H1 (cell line): ENCODE measurements around the gene ACYP2. TPM values are rescaled to one million over a fixed set of nuclear protein-coding genes. Genes with fewer than 3 reads are reported as not detected.

Experiments used
- CTCF ChIA-PET: fragments of 300-600 bp; sonication (Branson Sonifier 250); formaldehyde crosslinking; loops from one replicate; lab custom pipeline; 2021; ENCODE audit not compliant: partially characterized antibody; lab: Charles Lee
- POLR2A ChIA-PET: fragments of 300-600 bp; sonication (Branson Sonifier 250); formaldehyde crosslinking; loops from one replicate; lab custom pipeline; 2021; ENCODE audit warnings: inconsistent platforms; ENCODE audit not compliant: partially characterized antibody; lab: Charles Lee
- DNase-seq, 2 experiments: peaks; one replicate each; pipeline versions ENCODE4 v3.0.0 to v3.0.0-alpha.2; 2010 to 2022; ENCODE audit warnings: low spot score in 2 of 2, low read depth in 1 of 2, mixed read lengths in 1 of 2
- FAIRE-seq: peaks from 2 replicates; lab custom pipeline; 2011; peaks lifted over from hg19 to GRCh38; lab: Jason Lieb, UNC
- H2AFZ ChIP-seq: 2 replicates; pipeline ENCODE4 v1.8.1; 2012; ENCODE audit warnings: low read length, inconsistent platforms
- H2AK5ac ChIP-seq: 2 replicates; pipeline ENCODE4 v1.6.1; 2013; ENCODE audit warnings: low read depth, low read length
- H2BK120ac ChIP-seq: replicated peaks from 2 replicates; pipeline ENCODE3; 2013; ENCODE audit warnings: low read depth, low read length, inconsistent platforms
- H2BK12ac ChIP-seq: 2 replicates; pipeline ENCODE4 v1.6.1; 2013; ENCODE audit warnings: low read depth, low read length
- H2BK15ac ChIP-seq: 2 replicates; pipeline ENCODE4 v1.6.1; 2013; ENCODE audit warnings: low read length
- H2BK20ac ChIP-seq: 2 replicates; pipeline ENCODE4 v1.6.1; 2013; ENCODE audit warnings: low read length
- H2BK5ac ChIP-seq: 2 replicates; pipeline ENCODE4 v1.6.1; 2013; ENCODE audit warnings: low read depth, low read length
- H3K14ac ChIP-seq: 2 replicates; pipeline ENCODE4 v1.6.1; 2013; ENCODE audit warnings: inconsistent platforms; ENCODE audit not compliant: insufficient read length
- H3K18ac ChIP-seq: 2 replicates; pipeline ENCODE4 v1.6.1; 2013; ENCODE audit warnings: low read length; ENCODE audit errors: extremely low read depth
- H3K23ac ChIP-seq: 2 replicates; pipeline ENCODE4 v1.6.1; 2013; ENCODE audit warnings: inconsistent platforms; ENCODE audit not compliant: insufficient read length
- H3K23me2 ChIP-seq: 2 replicates; pipeline ENCODE4 v1.6.1; 2013; ENCODE audit warnings: low read depth, low read length
- H3K27ac ChIP-seq: 2 replicates; pipeline ENCODE4 v1.6.1; 2011; ENCODE audit warnings: low read depth, low read length, inconsistent platforms
- H3K27me3 ChIP-seq, 4 experiments: replicated peaks in 1 of 4; 1 replicate in 1 of 4; 2 replicates in 3 of 4; pipeline versions ENCODE4 v1.6.1 to v1.8.1; 2011 to 2013; ENCODE audit warnings: low read length in 3 of 4, mild to moderate bottlenecking in 3 of 4, inconsistent platforms in 2 of 4, mixed read lengths in 2 of 4, moderate library complexity in 1 of 4; ENCODE audit not compliant: control insufficient read depth in 3 of 4, insufficient read depth in 3 of 4; ENCODE audit errors: extremely low read depth in 1 of 4
- H3K36me3 ChIP-seq, 4 experiments: 2 replicates each; pipeline versions ENCODE4 v1.6.1 to v1.8.1; 2011 to 2013; ENCODE audit warnings: mild to moderate bottlenecking in 4 of 4, low read length in 3 of 4, moderate library complexity in 2 of 4, control low read depth in 1 of 4, inconsistent platforms in 1 of 4; ENCODE audit not compliant: insufficient read depth in 4 of 4, control insufficient read depth in 2 of 4
- H3K4ac ChIP-seq: replicated peaks from 2 replicates; pipeline ENCODE3; 2013; ENCODE audit warnings: low read length, low read depth, mixed read lengths, inconsistent platforms; ENCODE audit not compliant: insufficient read length
- H3K4me1 ChIP-seq, 4 experiments: replicated peaks in 1 of 4; 1 replicate in 1 of 4; 2 replicates in 3 of 4; pipeline versions ENCODE4 v1.6.1 to v1.8.1; 2011 to 2013; ENCODE audit warnings: low read length in 3 of 4, inconsistent platforms in 2 of 4, mixed read lengths in 1 of 4; ENCODE audit not compliant: insufficient read depth in 4 of 4, control insufficient read depth in 3 of 4
- H3K4me2 ChIP-seq, 2 experiments: 2 replicates each; pipeline versions ENCODE4 v1.6.1 to v1.8.1; 2011 to 2013; ENCODE audit warnings: low read depth in 2 of 2, low read length in 2 of 2, control low read depth in 1 of 2, inconsistent platforms in 1 of 2, mild to moderate bottlenecking in 1 of 2; ENCODE audit not compliant: insufficient read depth in 1 of 2
- H3K4me3 ChIP-seq, 4 experiments: fragments of 200-600, 300-600 bp in 1 of 4; sonication (generic), shearing (Covaris generic), sonication (Bioruptor Twin) in 1 of 4; 2 replicates each; pipeline versions ENCODE4 v1.5.1 to v1.8.1; 2011 to 2016; ENCODE audit warnings: low read length in 4 of 4, low read depth in 3 of 4, control low read depth in 2 of 4, inconsistent platforms in 2 of 4, mild to moderate bottlenecking in 2 of 4, mixed read lengths in 1 of 4, moderate library complexity in 1 of 4; ENCODE audit not compliant: insufficient read depth in 2 of 4; ENCODE audit errors: extremely low read depth in 1 of 4
- H3K56ac ChIP-seq: replicated peaks from 2 replicates; pipeline ENCODE3; 2013; ENCODE audit warnings: low read depth, mild to moderate bottlenecking, mixed read lengths, low read length, inconsistent platforms; ENCODE audit not compliant: insufficient read length
- H3K79me1 ChIP-seq: 2 replicates; pipeline ENCODE4 v1.6.1; 2013; ENCODE audit warnings: low read depth, low read length, control low read depth
- H3K79me2 ChIP-seq, 2 experiments: 2 replicates each; pipeline versions ENCODE4 v1.6.1 to v1.8.1; 2012 to 2013; ENCODE audit warnings: low read length in 2 of 2, mild to moderate bottlenecking in 2 of 2, inconsistent platforms in 1 of 2; ENCODE audit not compliant: insufficient read depth in 2 of 2, control insufficient read depth in 1 of 2
- H3K9ac ChIP-seq, 4 experiments: replicated peaks in 1 of 4; 1 replicate in 1 of 4; 2 replicates in 3 of 4; pipeline versions ENCODE4 v1.6.1 to v1.8.1; 2011 to 2013; ENCODE audit warnings: low read depth in 3 of 4, low read length in 3 of 4, control low read depth in 2 of 4, mild to moderate bottlenecking in 2 of 4, moderate library complexity in 2 of 4, inconsistent platforms in 1 of 4; ENCODE audit errors: extremely low read depth in 1 of 4
- H3K9me3 ChIP-seq, 2 experiments: 2 replicates each; pipeline versions ENCODE4 v1.6.1 to v1.8.1; 2012 to 2013; ENCODE audit warnings: mild to moderate bottlenecking in 2 of 2, moderate library complexity in 2 of 2, control low read depth in 1 of 2, inconsistent platforms in 1 of 2, low read depth in 1 of 2, low read length in 1 of 2, mixed read lengths in 1 of 2; ENCODE audit not compliant: insufficient read depth in 2 of 2
- H4K20me1 ChIP-seq, 2 experiments: replicated peaks in 1 of 2; 2 replicates each; pipeline versions ENCODE3 to v1.8.1; 2011 to 2013; ENCODE audit warnings: inconsistent platforms in 2 of 2, low read length in 2 of 2, mild to moderate bottlenecking in 1 of 2; ENCODE audit not compliant: insufficient read depth in 2 of 2, control insufficient read depth in 1 of 2
- H4K5ac ChIP-seq: 2 replicates; pipeline ENCODE4 v1.6.1; 2013; ENCODE audit warnings: low read length, low read depth, mixed read lengths, inconsistent platforms; ENCODE audit not compliant: insufficient read length
- H4K8ac ChIP-seq: 2 replicates; pipeline ENCODE4 v1.8.0; 2013; ENCODE audit warnings: mild to moderate bottlenecking, moderate library complexity, low read length, inconsistent platforms; ENCODE audit not compliant: insufficient read depth; ENCODE audit errors: extremely low read depth
- H4K91ac ChIP-seq: replicated peaks from 2 replicates; pipeline ENCODE3; 2013; ENCODE audit warnings: low read length, mixed read lengths, inconsistent platforms; ENCODE audit not compliant: insufficient read length
- ATF2 ChIP-seq: IDR thresholded peaks from 2 replicates; pipeline ENCODE4 v1.6.1; 2012; ENCODE audit warnings: low read length, inconsistent platforms
- CEBPB ChIP-seq: IDR thresholded peaks from 2 replicates; pipeline ENCODE4 v1.6.1; 2012; ENCODE audit warnings: low read depth, low read length
- CHD1 ChIP-seq: IDR thresholded peaks from 2 replicates; pipeline ENCODE4 v1.6.1; 2012; ENCODE audit warnings: low read depth, low read length, improper control_type of control experiment
- CTCF ChIP-seq, 3 experiments: IDR thresholded peaks; 1 replicate in 2 of 3; 2 replicates in 1 of 3; pipeline versions ENCODE4 v1.5.1 to v1.6.1; 2011; ENCODE audit warnings: low read length in 3 of 3, mild to moderate bottlenecking in 3 of 3, inconsistent platforms in 2 of 3, low read depth in 1 of 3, moderate library complexity in 1 of 3; ENCODE audit not compliant: insufficient read depth in 1 of 3; ENCODE audit errors: control extremely low read depth in 1 of 3
- POU5F1 ChIP-seq: IDR thresholded peaks from 2 replicates; pipeline ENCODE4 v1.6.1; 2011; ENCODE audit warnings: low read depth, mild to moderate bottlenecking, low read length, moderate library complexity
- RBBP5 ChIP-seq: IDR thresholded peaks from 2 replicates; pipeline ENCODE4 v1.7.1; 2012; ENCODE audit warnings: low read depth, mild to moderate bottlenecking, inconsistent platforms, low read length, moderate library complexity, borderline replicate concordance
- SIX5 ChIP-seq: IDR thresholded peaks from 2 replicates; pipeline ENCODE4 v1.6.1; 2011; ENCODE audit warnings: mild to moderate bottlenecking, low read depth, low read length
- SRF ChIP-seq: IDR thresholded peaks from 2 replicates; pipeline ENCODE4 v1.6.1; 2011; ENCODE audit warnings: mild to moderate bottlenecking, low read depth, low read length, moderate library complexity
- TAF1 ChIP-seq: IDR thresholded peaks from 2 replicates; pipeline ENCODE4 v1.6.1; 2011; ENCODE audit warnings: mild to moderate bottlenecking, low read depth, low read length
- TCF12 ChIP-seq: IDR thresholded peaks from 2 replicates; pipeline ENCODE4 v1.6.1; 2011; ENCODE audit warnings: low read depth, mild to moderate bottlenecking, low read length
- TEAD4 ChIP-seq: IDR thresholded peaks from 2 replicates; pipeline ENCODE4 v1.6.1; 2012; ENCODE audit warnings: low read depth, low read length, inconsistent platforms, mixed read lengths
- WGBS, 2 experiments: shearing (Covaris generic) in 1 of 2; methylation state at CpG; one replicate each; pipeline versions ENCODE4 v1.1.6 to v1.1.7; 2013 to 2015; ENCODE audit warnings: low lambda C conversion rate in 2 of 2, mixed read lengths in 2 of 2, inconsistent platforms in 1 of 2, low coverage in 1 of 2, missing lambda C conversion rate in 1 of 2; ENCODE audit not compliant: insufficient replicate concordance in 2 of 2, insufficient coverage in 1 of 2, insufficient read length in 1 of 2; ENCODE audit errors: extremely low coverage in 1 of 2, missing lambda C conversion rate in 1 of 2; 5-methylcytosine and 5-hydroxymethylcytosine counted together
- polyA plus RNA-seq, 7 experiments: library from polyadenylated mRNA; depleted of rRNA in 3 of 7; stranded (reverse) in 5 of 7; unstranded in 2 of 7; fragments of >200 nt in 5 of 7; fragments of 200-250 nt in 2 of 7; gene quantifications; 1 replicate in 5 of 7; 2 replicates in 1 of 7; 4 replicates in 1 of 7; pipeline versions ENCODE4 v1.2.1 to v1.2.3, GENCODE V29; 2011 to 2013; ENCODE audit warnings: missing spikeins in 2 of 7, mixed read lengths in 2 of 7
- total RNA-seq: library from RNA; stranded (reverse); fragmentation: NEBNext Ultra II Directional; extraction: Animal tissue kit (Norgen Biotek cat#: 25700); gene quantifications from 2 replicates; pipeline ENCODE4 v1.2.1, GENCODE V29; 2021

The ACYP2 gene
- total and polyA plus RNA-seq, 2 of the 8 experiments (the other 6 are each of a cell fraction or from before 2014, with no cell fraction given), result 3.4 to 4.4 TPM

- no peak overlapping the region for H3K4ac ChIP-seq
- H3K79me2 ChIP-seq, result no peaks in the 10 kb centered on the region
- H3K23ac ChIP-seq, result no peak overlapping the region
- peaks cover 0 to under 1% of the 10 kb centered on the region in 2 experiments; a peak in 2 of 4 replicates for H3K9me3 ChIP-seq
- H2BK120ac ChIP-seq, result no peak overlapping the region
- H2AK5ac ChIP-seq, result no peak overlapping the region
- no peak overlapping the region for H4K5ac ChIP-seq
- no peak overlapping the region for H3K9ac ChIP-seq
- FAIRE-seq, result no peak
- no peaks in the 10 kb centered on the region for H4K20me1 ChIP-seq
- H3K4me2 ChIP-seq, result no peak overlapping the region
- no peak overlapping the region for H3K27ac ChIP-seq
- no peak for DNase-seq
- H2AFZ ChIP-seq, result no peak overlapping the region
- H3K23me2 ChIP-seq, result no peaks in the 10 kb centered on the region; the same call in 1 of the 2 replicates
- no peak overlapping the region for H2BK20ac ChIP-seq
- no peak overlapping the region for H2BK5ac ChIP-seq
- H3K36me3 ChIP-seq, result no peaks in the 10 kb centered on the region
- ChIA-PET POLR2A (no interaction called here), CTCF (interaction anchor here (1.1 kb wide), 1 partner anchor 17 kb away, joined by 3 read pairs; no protein-coding TSS in a partner anchor)
- H3K4me1 ChIP-seq, result no peaks in the 10 kb centered on the region
- no peak overlapping the region for H3K4me3 ChIP-seq
- no peak overlapping the region for H3K18ac ChIP-seq
- H3K27me3 ChIP-seq, result no peaks in the 10 kb centered on the region
- no peak overlapping the region for H3K14ac ChIP-seq
- H4K91ac ChIP-seq, result no peak overlapping the region
- H3K56ac ChIP-seq, result no peak overlapping the region
- no peak overlapping the region for H4K8ac ChIP-seq
- no peak overlapping the region for H2BK12ac ChIP-seq
- no peaks in the 10 kb centered on the region for H3K79me1 ChIP-seq
- 85% methylated on average over 2 of the region's 2 CpGs; no CpG with 5 or more reads in 1 of the 2 experiments for WGBS, 2 experiments
- no peak overlapping the region for H2BK15ac ChIP-seq
- TF ChIP-seq ATF2 (no peak), POU5F1 (no peak), SRF (no peak), TCF12 (no peak), TEAD4 (no peak), RBBP5 (no peak), TAF1 (no peak), SIX5 (no peak), CEBPB (no peak), CTCF (IDR thresholded peaks at IDR 0.05; ENCODE audit: control extremely low read depth in 1 of 3, insufficient read depth in 1 of 3, low read depth in 1 of 3, low read length in 3 of 3) (no peak), CHD1 (no peak)
Measured at GRCh38 chr2:54260241-54260595, 144.8 kb downstream of the ACYP2 start.
